OCI-LY7 (cell line): Measurements from ENCODE around the gene AATF. TPM values are rescaled to one million over a fixed set of nuclear protein-coding genes. Genes with fewer than 3 reads are reported as not detected.

Experiments used
- BruUV-seq: library from RNA; stranded (reverse); fragments of 400-500 nt; replicated peaks from 2 replicates; lab custom pipeline; 2021; lab: Mats Ljungman, UMichigan
- CTCF ChIA-PET: fragments of 300-600 bp; sonication (Branson Sonifier 250); formaldehyde crosslinking; loops from one replicate; lab custom pipeline; 2022; ENCODE audit warnings: antibody characterized with exemption; ENCODE audit not compliant: unreplicated experiment; lab: Charles Lee
- POLR2A ChIA-PET: fragments of 300-600 bp; sonication (Branson Sonifier 250); formaldehyde crosslinking; loops from one replicate; lab custom pipeline; 2022; ENCODE audit warnings: antibody characterized with exemption; lab: Charles Lee
- DNase-seq: peaks from one replicate; pipeline ENCODE4 v3.0.0-alpha.2; 2015; ENCODE audit warnings: low spot score
- H2AFZ ChIP-seq: fragments of 200-600 bp; sonication (generic), shearing (Covaris generic); 2 replicates; pipeline ENCODE4 v1.6.1; 2014; ENCODE audit warnings: mild to moderate bottlenecking, antibody characterized with exemption, low read length, moderate library complexity
- H3K27ac ChIP-seq: fragments of 200-600 bp; sonication (generic); 2 replicates; pipeline ENCODE4 v1.5.1; 2014; ENCODE audit warnings: mixed run types, low read depth, mild to moderate bottlenecking, moderate library complexity, low read length, inconsistent platforms; ENCODE audit not compliant: poor library complexity, severe bottlenecking
- H3K36me3 ChIP-seq: fragments of 200-600 bp; sonication (generic); 2 replicates; pipeline ENCODE4 v1.6.1; 2014; ENCODE audit warnings: mild to moderate bottlenecking, antibody characterized with exemption, low read length, moderate library complexity, mixed read lengths; ENCODE audit not compliant: insufficient read depth
- H3K4me1 ChIP-seq: fragments of 200-600 bp; sonication (generic); 2 replicates; pipeline ENCODE4 v1.5.1; 2014; ENCODE audit warnings: mild to moderate bottlenecking, low read length; ENCODE audit not compliant: insufficient read depth, poor library complexity, severe bottlenecking
- H3K4me2 ChIP-seq: fragments of 200-600 bp; sonication (generic); 2 replicates; pipeline ENCODE4 v1.6.1; 2014; ENCODE audit warnings: mild to moderate bottlenecking, low read length
- H3K4me3 ChIP-seq: fragments of 200-600 bp; sonication (generic); 2 replicates; pipeline ENCODE4 v1.5.1; 2014; ENCODE audit warnings: mild to moderate bottlenecking, low read depth, low read length; ENCODE audit not compliant: poor library complexity, severe bottlenecking
- H3K79me2 ChIP-seq: fragments of 200-600 bp; sonication (generic); 2 replicates; pipeline ENCODE4 v1.6.1; 2016; ENCODE audit warnings: low read depth, mild to moderate bottlenecking, low read length, moderate library complexity, mixed read lengths; ENCODE audit not compliant: insufficient read depth
- H3K9me2 ChIP-seq: fragments of 200-600 bp; sonication (generic); 2 replicates; pipeline ENCODE4 v1.6.1; 2016; ENCODE audit warnings: mild to moderate bottlenecking, low read length, mixed read lengths; ENCODE audit not compliant: insufficient read depth
- H3K9me3 ChIP-seq: fragments of 200-600 bp; sonication (generic); 2 replicates; pipeline ENCODE4 v1.6.1; 2014; ENCODE audit warnings: mild to moderate bottlenecking, mixed run types, low read length, mixed read lengths
- H4K20me1 ChIP-seq: fragments of 200-600 bp; sonication (generic); 2 replicates; pipeline ENCODE4 v1.6.1; 2014; ENCODE audit warnings: mild to moderate bottlenecking, antibody characterized with exemption, low read length, moderate library complexity, mixed read lengths; ENCODE audit not compliant: insufficient read depth
- EZH2phosphoT487 ChIP-seq: fragments of 200-600 bp; sonication (generic); IDR thresholded peaks from 2 replicates; pipeline ENCODE4 v1.6.1; 2018; ENCODE audit warnings: low read depth, borderline replicate concordance, mild to moderate bottlenecking, mixed run types, antibody characterized with exemption, low read length, moderate library complexity, mixed read lengths
- intact Hi-C: fragments of 100-400 bp; cut with micrococcal nuclease; formaldehyde crosslinking; loops from one replicate; pipeline ENCODE4 v1.10.0; 2022; ENCODE audit not compliant: unreplicated experiment
- total RNA-seq, 2 experiments: library from RNA; depleted of rRNA in 1 of 2; stranded (reverse); fragments of >200 nt in 1 of 2; shearing (Covaris generic) in 1 of 2; gene quantifications; 2 replicates each; pipeline ENCODE4 v1.2.3, GENCODE V29; 2014 to 2022
- TF ChIP-seq, protein P1 (sequence below): fragments of 200-600 bp; sonication (generic); conservative IDR thresholded peaks from 2 replicates; pipeline ENCODE4 v1.5.1; 2014; ENCODE audit warnings: mild to moderate bottlenecking, antibody characterized with exemption, low read length, moderate library complexity, mixed read lengths

AATF gene
- total RNA-seq, 2 experiments from 2014 or later: 83.5 to 94.3 TPM

- Histone ChIP-seq H3K4me2 (no peak overlapping the region), H3K9me3 (no peaks in the 10 kb centered on the region), H3K36me3 (peaks cover 27% of the 10 kb centered on the region), H4K20me1 (no peaks in the 10 kb centered on the region), H3K79me2 (no peaks in the 10 kb centered on the region), H2AFZ (no peak overlapping the region), H3K9me2 (no peaks in the 10 kb centered on the region), H3K4me3 (no peak overlapping the region), H3K27ac (no peak overlapping the region), H3K4me1 (no peaks in the 10 kb centered on the region)
- no peak for TF ChIP-seq EZH2phosphoT487
- TF ChIP-seq, protein P1, sequence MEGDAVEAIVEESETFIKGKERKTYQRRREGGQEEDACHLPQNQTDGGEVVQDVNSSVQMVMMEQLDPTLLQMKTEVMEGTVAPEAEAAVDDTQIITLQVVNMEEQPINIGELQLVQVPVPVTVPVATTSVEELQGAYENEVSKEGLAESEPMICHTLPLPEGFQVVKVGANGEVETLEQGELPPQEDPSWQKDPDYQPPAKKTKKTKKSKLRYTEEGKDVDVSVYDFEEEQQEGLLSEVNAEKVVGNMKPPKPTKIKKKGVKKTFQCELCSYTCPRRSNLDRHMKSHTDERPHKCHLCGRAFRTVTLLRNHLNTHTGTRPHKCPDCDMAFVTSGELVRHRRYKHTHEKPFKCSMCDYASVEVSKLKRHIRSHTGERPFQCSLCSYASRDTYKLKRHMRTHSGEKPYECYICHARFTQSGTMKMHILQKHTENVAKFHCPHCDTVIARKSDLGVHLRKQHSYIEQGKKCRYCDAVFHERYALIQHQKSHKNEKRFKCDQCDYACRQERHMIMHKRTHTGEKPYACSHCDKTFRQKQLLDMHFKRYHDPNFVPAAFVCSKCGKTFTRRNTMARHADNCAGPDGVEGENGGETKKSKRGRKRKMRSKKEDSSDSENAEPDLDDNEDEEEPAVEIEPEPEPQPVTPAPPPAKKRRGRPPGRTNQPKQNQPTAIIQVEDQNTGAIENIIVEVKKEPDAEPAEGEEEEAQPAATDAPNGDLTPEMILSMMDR: no peak
- intact Hi-C loops: no loop called here
- CTCF ChIA-PET: no interaction called here
- POLR2A ChIA-PET: no interaction called here
- DNase-seq: no peak
- BruUV-seq: no TSS peak
Measured at GRCh38 chr17:37051833-37052232, 103.1 kb downstream of the AATF start.

GRCh38 chr17:37052450-37052849, 103.7 kb downstream of the AATF start:
- H3K36me3 ChIP-seq: peaks cover 29% of the 10 kb centered on the region
- POLR2A ChIA-PET: no interaction called here
- H3K27ac ChIP-seq: no peak overlapping the region
- H3K9me2 ChIP-seq: no peaks in the 10 kb centered on the region
- no peak for DNase-seq
- TF ChIP-seq, protein P1: no peak
- no peak for TF ChIP-seq EZH2phosphoT487
- BruUV-seq: no TSS peak
- no peaks in the 10 kb centered on the region for H3K4me1 ChIP-seq
- intact Hi-C loops: no loop called here
- H4K20me1 ChIP-seq: no peaks in the 10 kb centered on the region
- no peak overlapping the region for H3K4me3 ChIP-seq
- no peaks in the 10 kb centered on the region for H3K79me2 ChIP-seq
- no peaks in the 10 kb centered on the region for H3K9me3 ChIP-seq
- CTCF ChIA-PET: no interaction called here
- H2AFZ ChIP-seq: no peak overlapping the region
- no peak overlapping the region for H3K4me2 ChIP-seq

DNA sequence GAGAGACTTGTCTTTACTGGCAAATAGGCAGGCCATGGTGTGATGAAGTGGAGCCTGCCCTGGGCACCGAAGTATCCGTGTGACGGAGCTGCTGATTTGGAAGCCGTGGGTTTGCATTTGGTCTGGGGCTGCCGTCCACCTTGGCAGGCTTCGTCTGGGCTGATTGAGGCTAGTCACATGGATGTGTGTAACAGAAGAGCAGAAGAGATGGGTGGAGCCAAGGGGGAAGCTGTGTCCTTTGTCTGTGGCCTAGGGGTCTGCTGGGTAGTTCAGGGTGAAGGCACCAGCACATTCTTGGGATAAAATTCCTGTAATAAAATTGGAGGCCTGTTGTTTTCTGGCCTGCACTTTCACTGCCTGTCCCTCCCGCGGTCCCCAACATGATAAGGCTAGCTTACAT, 106.1 kb downstream of the AATF start:
- ChIA-PET CTCF (interaction anchor here (0.6 kb wide), 1 partner anchor 335 kb away, joined by 4 read pairs; no protein-coding TSS in a partner anchor), POLR2A (no interaction called here)
- Histone ChIP-seq H3K79me2 (no peaks in the 10 kb centered on the region), H3K9me2 (no peaks in the 10 kb centered on the region), H2AFZ (no peak overlapping the region), H3K9me3 (no peaks in the 10 kb centered on the region), H3K27ac (no peak overlapping the region), H4K20me1 (no peaks in the 10 kb centered on the region), H3K36me3 (peaks cover 24% of the 10 kb centered on the region), H3K4me3 (no peak overlapping the region), H3K4me2 (no peak overlapping the region), H3K4me1 (no peaks in the 10 kb centered on the region)
- no peak for DNase-seq
- TF ChIP-seq, protein P1: no peak
- TF ChIP-seq EZH2phosphoT487: no peak
- intact Hi-C loops: no loop called here
- BruUV-seq: no TSS peak
